ENCODE results near the gene GPR25. TPM values are rescaled to one million over a fixed set of nuclear protein-coding genes. Genes with fewer than 3 reads are reported as not detected.

The GPR25 gene
- total RNA-seq, 3 donors from 2014 or later = not detected

DNA sequence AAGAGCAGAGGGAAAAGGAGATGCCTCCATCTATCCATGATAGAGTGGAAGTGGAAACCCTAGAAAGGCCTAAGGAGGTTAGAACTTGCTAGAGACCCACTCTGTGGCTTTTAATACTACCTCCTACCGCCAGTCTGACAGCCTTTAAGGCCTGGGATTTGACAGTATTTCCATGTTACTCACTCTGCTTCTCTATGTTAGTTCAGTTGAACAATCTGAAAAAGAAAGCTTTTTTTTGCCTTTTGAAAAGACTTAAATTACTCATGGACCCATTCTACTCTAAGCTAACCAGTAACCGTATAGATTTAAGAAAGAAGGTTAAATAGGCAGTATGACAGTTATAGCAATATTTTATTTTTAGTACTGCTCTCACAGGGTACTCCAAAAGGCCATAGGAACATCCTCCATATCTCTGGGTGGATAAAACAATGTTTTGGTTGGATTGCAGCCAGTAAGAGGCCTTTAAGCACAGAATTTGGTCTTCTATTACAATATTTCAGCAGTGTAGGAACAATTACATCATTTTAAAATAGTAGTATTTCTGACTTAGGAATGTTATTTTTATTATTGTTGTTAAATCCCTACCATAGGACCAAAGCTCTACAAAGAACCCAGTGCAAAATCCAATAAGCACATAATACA lies 15.9 kb upstream of the GPR25 start:
- TF ChIP-seq, protein P1, sequence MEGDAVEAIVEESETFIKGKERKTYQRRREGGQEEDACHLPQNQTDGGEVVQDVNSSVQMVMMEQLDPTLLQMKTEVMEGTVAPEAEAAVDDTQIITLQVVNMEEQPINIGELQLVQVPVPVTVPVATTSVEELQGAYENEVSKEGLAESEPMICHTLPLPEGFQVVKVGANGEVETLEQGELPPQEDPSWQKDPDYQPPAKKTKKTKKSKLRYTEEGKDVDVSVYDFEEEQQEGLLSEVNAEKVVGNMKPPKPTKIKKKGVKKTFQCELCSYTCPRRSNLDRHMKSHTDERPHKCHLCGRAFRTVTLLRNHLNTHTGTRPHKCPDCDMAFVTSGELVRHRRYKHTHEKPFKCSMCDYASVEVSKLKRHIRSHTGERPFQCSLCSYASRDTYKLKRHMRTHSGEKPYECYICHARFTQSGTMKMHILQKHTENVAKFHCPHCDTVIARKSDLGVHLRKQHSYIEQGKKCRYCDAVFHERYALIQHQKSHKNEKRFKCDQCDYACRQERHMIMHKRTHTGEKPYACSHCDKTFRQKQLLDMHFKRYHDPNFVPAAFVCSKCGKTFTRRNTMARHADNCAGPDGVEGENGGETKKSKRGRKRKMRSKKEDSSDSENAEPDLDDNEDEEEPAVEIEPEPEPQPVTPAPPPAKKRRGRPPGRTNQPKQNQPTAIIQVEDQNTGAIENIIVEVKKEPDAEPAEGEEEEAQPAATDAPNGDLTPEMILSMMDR (IDR thresholded peaks at IDR 0.05) = no peak
- ATAC-seq = no peak
- Histone ChIP-seq H3K4me3 (no peak overlapping the region), H3K4me1 (ENCODE audit: low read depth) (no peaks in the 10 kb centered on the region), H3K9me3 (no peaks in the 10 kb centered on the region), H3K36me3 (ENCODE audit: low read depth) (no peaks in the 10 kb centered on the region)
- intact Hi-C loops (cut with DNase I, micrococcal nuclease) = no loop called here
- DNase-seq = no peak

DNA sequence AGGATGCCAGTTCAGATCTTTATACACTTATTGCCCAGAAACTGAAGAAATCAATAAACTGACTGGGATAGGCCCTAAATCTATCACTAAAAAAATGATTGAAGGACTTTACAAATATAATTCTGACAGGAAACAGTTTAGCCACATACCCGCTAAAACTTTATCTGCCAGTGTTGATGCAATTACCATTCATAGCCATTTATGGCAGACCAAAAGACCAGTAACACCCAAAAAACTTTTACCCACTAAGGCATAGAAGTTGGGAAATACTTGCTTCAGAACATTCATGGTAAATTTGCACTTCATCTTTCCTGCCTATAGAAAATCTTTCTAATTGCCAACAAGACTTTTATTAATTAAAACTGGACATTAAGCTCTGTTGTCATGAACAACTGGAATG lies 15.0 kb upstream of the GPR25 start:
- Histone ChIP-seq H3K4me1 (ENCODE audit: low read depth) (no peaks in the 10 kb centered on the region), H3K36me3 (ENCODE audit: low read depth) (no peaks in the 10 kb centered on the region), H3K9me3 (no peaks in the 10 kb centered on the region), H3K4me3 (no peak overlapping the region)
- ATAC-seq = no peak
- no peak for DNase-seq
- intact Hi-C loops (cut with DNase I, micrococcal nuclease) = no loop called here
- TF ChIP-seq, protein P1 (IDR thresholded peaks at IDR 0.05) = no peak

DNA sequence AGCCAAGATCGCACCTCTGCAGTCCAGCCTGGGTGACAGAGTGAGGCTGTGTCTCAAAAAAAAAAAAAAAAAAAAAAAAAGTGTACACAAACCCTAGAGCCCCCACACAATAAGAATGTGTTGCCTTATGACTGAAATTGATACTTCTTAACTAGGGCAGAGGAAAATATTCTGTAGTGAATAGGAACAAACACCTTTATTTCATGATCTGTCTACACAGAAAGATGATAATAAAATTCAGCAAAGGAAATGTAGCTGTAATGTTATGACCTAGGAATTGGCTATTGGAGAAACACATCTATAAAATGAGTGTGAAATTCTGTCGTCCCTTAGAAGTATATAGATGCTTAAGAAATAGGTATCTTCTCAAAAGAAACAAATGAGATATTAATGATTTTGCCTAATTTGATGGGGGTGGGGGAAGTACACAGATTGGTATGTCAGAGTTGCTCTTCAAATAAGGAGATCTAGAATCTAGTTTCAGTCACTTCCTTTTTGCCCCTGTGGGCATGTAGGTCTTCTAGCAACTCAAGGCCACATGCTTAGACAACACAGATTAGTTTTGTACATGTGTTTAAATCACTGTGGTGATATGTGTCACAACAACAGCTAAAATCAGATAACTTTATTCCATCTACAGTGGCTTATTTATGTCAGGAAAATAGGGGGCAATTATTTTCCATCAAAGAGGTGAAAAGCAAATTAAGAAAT lies 10.7 kb upstream of the GPR25 start:
- Histone ChIP-seq H3K4me1 (ENCODE audit: low read depth) (no peaks in the 10 kb centered on the region), H3K36me3 (ENCODE audit: low read depth) (no peaks in the 10 kb centered on the region), H3K4me3 (no peak overlapping the region), H3K9me3 (no peaks in the 10 kb centered on the region)
- intact Hi-C loops (cut with DNase I, micrococcal nuclease) = no loop called here
- TF ChIP-seq, protein P1 (IDR thresholded peaks at IDR 0.05) = no peak
- ATAC-seq = no peak
- no peak for DNase-seq

DNA sequence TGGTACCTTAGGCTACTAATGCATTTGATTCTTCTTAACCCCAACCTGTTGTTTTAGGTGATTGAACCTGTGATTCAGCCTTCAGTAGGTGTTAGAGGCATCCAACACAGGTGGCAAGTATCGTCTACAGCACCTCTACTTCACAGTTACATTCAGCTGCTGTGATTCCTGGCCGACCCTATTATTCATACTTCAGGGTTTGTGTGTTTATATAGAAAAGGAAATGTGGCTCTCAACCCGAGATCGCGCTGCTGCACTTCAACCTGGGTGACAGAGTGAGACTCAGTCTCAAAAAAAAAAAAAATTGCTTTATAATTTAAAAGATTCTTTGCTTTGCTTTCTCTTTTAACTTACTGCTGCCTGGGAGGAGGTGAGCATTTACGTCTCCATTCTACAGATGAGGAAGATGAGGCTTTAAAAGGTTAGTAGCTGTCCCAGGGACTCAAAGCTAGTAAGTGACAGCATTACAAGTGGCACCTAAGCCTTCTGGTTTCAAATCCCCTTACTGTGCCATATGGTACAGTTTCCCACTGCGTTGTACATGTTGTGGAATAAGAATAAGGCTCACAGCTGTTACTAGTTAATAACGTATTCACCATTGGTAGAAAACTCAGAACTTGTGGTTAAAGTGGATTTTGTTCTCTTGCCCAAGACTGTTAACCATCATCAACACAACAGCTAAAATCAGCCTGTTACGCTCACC lies 9.9 kb upstream of the GPR25 start:
- Histone ChIP-seq H3K9me3 (no peaks in the 10 kb centered on the region), H3K4me3 (no peak overlapping the region), H3K4me1 (ENCODE audit: low read depth) (no peaks in the 10 kb centered on the region), H3K36me3 (ENCODE audit: low read depth) (no peaks in the 10 kb centered on the region)
- ATAC-seq = peak; percentile 19
- DNase-seq = no peak
- intact Hi-C loops (cut with DNase I, micrococcal nuclease) = no loop called here
- TF ChIP-seq, protein P1 (IDR thresholded peaks at IDR 0.05) = no peak

DNA sequence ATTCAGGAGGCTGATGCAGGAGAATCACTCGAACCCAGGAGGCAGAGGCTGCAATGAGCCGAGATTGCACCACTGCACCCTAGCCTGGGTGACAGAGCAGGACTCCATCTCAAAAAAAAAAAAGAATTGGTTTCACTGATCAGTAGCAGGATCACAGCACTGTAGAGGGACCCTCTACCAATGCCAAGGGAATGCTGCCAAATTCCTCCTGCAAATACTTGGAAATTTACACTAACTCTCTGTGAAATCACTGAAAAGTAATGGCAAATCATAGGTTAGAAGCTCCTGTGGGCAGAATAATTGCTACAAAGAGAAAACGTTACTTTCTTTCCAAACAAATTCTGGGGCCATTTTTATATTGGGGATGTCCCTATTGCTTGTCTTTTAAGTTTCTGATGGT lies 6.7 kb upstream of the GPR25 start:
- Histone ChIP-seq H3K36me3 (ENCODE audit: low read depth) (no peaks in the 10 kb centered on the region), H3K4me1 (ENCODE audit: low read depth) (no peaks in the 10 kb centered on the region), H3K4me3 (no peak overlapping the region), H3K9me3 (no peaks in the 10 kb centered on the region)
- TF ChIP-seq, protein P1 (IDR thresholded peaks at IDR 0.05) = no peak
- no peak for ATAC-seq
- DNase-seq = no peak
- intact Hi-C loops (cut with DNase I, micrococcal nuclease) = no loop called here
